ENCODE results near the gene WDFY4.

The WDFY4 gene

DNA sequence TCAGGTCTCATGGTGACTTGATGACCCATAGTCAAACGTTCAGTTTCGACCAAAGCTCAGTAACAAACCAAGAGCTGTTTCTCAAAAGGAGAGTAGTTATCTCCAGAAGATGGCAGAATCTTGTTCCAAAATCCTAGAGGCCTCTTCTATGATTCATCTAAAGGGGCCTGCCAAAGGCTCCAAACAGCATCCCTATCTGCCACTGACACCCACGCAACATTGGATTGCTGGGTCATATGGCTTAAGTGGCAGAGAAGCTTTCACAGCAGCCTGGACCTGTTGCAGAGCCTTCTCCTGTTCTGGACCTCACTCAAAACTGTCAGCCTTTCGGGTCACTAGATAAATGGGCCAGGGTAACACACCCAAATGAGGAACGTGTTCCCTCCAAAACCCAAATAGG lies 309.0 kb downstream of the WDFY4 start:
- DNase-seq (ENCODE audit: low read depth) = no peak

DNA sequence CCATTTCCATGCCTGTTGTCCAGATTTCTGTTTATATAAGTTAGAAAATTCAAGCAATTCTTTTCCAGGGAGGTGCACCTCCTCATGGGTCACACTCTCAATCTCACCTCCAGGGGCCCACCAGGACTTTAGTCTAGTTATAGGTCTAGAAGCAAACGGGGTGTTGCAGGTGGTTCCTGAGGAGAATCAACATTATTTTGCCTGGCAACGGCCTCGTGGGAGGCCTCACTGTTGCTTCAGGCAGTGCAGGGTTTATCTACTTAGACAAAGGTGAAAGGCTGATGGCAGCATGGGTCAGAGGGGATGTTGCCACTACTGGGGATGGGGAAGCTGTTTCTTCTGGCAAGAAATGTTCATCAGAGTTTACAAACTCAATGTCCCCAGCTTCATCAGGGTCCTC lies 311.7 kb downstream of the WDFY4 start:
- DNase-seq (ENCODE audit: low read depth) = no peak

- DNase-seq (ENCODE audit: low read depth) = no peak
Observed at GRCh38 chr10:48999346-48999745, 314.7 kb downstream of the WDFY4 start.

DNA sequence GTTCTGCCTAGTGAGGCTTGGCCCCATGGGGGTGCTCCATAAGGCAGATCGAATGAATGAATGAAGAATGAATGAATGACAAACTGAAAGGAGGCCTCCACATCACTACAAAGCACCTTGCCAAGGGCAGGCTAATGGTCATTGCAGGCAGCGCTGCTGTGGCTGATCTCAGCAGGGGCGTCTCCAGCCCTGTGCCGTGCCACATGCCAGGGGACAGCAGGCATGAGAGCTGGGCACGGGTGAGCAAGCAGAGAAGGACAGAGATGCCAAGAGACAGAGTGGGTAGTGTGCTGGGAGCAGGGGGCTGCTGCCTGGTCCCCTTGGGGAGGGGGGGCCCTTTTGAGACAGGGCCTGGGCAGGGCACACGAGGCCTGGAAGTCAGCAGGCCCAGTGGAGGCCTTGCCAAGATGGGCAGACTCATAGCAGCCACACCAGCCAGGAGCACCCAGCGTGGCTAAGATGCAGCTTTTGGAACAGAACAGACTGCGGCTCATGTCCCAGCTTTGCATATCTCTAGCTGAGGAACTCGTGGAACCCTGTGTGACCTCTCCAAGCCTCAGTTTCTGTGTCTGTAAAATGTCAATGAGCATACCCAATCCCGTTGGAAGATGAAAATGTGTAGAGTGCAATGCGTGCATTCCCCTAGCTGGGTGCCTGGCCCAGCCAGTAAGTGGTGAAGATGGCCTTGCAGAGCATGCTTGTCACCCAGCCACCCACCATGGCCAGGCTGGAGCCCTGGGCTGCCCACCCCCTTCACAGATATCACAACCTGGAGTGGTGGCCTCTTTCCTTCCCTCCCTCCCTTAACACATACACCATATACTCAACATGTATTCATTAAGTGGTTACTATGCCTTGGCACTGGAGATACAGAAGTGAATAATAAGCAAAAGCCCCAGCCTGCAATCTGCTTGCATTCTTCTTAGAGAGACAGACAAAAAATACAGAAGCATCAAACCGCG lies 316.0 kb downstream of the WDFY4 start:
- DNase-seq (ENCODE audit: low read depth) = no peak

- DNase-seq (ENCODE audit: low read depth) = no peak
Observed at GRCh38 chr10:49001402-49001801, 316.7 kb downstream of the WDFY4 start.

DNA sequence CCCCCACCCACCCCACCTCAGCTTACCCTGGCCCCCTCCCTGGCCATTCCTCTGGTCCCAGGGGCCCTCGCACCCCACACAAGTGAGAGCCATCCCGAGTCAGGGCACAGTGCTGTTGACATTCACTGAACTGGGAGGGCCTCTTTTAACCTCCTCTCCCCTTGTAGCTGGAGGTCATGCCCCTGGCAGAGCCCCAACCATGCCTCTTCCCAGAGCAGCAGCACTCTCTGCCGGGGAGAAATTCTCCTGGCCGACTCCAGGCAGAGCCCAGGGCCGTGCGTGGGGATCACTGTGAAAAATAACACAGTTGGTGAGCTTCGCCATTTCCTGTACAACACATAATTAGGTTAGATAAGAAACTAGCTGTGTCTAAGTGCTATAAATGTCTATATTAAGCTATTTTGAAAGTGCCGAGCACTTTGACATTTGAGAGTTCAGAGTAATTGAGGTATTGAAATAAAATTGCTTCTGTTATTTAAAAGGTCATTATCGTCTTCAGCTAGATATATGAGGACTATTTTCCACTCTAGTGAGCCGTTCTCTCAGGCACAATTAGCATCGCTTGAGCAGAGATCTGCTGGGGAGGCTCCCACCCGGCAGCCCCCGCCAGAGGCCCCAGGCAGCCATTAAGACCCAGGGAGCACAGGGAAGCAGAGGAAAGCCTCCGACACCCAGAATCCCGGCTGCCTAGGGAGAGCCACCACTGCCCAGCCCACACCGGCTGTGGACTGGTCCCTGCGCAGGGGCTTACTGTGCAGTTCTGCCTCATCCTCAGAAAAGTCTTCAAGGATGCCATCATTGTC lies 317.4 kb downstream of the WDFY4 start:
- DNase-seq (ENCODE audit: low read depth) = no peak

GRCh38 chr10:49005270-49005669 lies 320.6 kb downstream of the WDFY4 start:
- DNase-seq (ENCODE audit: low read depth) = no peak

DNA sequence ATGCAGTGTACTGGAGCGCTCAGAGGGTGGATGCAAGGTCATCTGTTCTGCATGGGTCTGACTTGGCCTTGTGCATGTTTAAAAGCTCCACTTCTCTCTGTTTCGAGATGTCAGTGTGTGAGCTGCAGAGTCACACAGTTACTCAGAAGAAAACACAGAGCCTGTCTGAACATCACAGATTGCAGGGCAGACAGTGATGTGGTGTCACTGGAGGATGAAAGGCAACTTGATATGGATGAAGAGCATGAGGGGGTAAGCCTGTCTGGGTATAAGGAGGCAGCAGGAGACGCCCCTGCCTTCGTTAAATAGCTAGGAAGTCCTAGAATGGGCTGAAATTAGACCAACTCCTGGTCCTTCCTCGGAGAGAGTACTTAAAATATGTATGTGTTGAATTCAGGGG lies 322.5 kb downstream of the WDFY4 start:
- DNase-seq (ENCODE audit: low read depth) = no peak

- DNase-seq (ENCODE audit: low read depth) = no peak
Observed at GRCh38 chr10:49008091-49008490, 323.4 kb downstream of the WDFY4 start.

DNA sequence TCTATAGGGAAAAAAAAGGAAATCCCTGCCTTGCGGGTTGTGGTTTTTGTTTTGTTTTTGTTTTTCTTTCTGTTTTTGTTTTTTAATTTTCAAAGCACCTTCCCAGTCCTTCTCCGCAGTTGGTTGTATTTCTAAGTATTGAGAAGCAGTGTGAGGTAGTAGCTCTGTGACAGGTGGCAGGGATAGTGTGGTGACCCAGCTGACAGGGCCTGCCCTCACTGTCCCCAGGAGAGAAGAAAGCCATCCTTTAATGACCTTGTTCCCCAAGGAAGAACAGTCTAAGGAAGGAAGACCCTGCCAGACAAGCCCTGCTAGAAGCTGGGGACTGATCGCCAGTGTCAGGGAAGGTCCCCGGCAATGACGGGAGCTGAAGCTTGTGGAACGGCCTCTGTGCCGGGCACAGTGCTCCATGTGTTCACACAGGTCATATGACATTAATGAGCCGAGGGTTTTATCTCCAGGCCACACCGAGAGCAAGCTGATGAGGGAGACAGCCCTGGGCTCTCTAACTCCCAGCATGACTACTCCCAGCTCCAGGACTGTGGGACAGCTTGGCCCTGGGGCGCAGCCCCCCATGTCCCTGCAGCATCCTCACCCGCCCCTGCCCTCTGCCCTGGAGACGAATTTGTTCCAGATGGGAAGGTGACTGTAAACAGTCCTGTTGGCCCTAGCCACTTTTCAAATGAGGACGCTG lies 324.0 kb downstream of the WDFY4 start:
- DNase-seq (ENCODE audit: low read depth) = no peak

- no peak for DNase-seq (ENCODE audit: low read depth)
Observed at GRCh38 chr10:49009199-49009979, 324.7 kb downstream of the WDFY4 start.

- DNase-seq (ENCODE audit: low read depth) = no peak
Observed at GRCh38 chr10:49010295-49010694, 325.6 kb downstream of the WDFY4 start.

DNA sequence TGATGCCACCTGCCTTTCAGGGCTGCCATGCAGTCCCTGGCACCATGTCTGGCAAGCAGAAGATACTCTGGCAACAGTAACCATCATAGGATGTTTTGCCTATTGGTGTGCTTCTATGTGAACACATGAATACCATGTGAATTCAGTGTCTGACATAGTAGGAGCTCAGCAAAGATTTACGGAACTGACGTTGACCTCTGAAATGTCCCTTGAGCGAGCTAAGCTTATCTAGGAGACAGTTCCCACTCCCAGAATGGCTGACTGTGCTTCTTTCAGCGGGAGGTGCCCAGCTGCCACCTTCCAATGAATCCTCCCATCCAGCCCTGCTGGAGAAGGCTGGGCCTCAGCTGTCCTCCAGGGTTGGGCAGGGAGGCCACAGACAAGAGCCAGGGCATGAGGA lies 326.2 kb downstream of the WDFY4 start:
- DNase-seq (ENCODE audit: low read depth) = no peak

DNA sequence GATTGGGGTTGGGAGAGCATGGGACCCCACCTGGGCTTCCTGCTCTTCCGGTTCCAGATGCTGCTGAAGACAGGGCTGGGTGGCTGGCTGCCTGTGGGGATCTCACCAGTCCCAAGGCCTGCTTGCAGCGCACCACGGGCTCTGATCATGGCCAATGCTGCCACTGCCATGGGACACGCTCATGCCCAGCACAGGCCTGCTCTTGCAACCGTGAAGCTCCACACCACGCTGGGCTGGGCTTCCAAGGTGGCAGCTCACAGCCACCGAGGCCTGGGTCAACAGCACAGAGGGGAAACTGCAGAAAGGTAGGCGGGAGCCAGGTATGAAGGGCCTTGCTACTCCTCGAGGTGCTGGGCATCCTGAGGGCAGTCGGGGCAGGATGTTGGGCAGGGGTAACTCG lies 327.1 kb downstream of the WDFY4 start:
- no peak for DNase-seq (ENCODE audit: low read depth)

- no peak for DNase-seq (ENCODE audit: low read depth)
Observed at GRCh38 chr10:49012603-49013002, 327.9 kb downstream of the WDFY4 start.

GRCh38 chr10:49015700-49016099 lies 331.0 kb downstream of the WDFY4 start:
- DNase-seq (ENCODE audit: low read depth) = no peak

- no peak for DNase-seq (ENCODE audit: low read depth)
Observed at GRCh38 chr10:49021685-49022084, 337.0 kb downstream of the WDFY4 start.

- no peak for DNase-seq (ENCODE audit: low read depth)
Observed at GRCh38 chr10:49023071-49023470, 338.4 kb downstream of the WDFY4 start.

GRCh38 chr10:49023752-49024151 lies 339.1 kb downstream of the WDFY4 start:
- DNase-seq (ENCODE audit: low read depth) = no peak

- DNase-seq (ENCODE audit: low read depth) = no peak
Observed at GRCh38 chr10:49024484-49024883, 339.8 kb downstream of the WDFY4 start.

GRCh38 chr10:49025347-49025983 lies 340.8 kb downstream of the WDFY4 start:
- DNase-seq (ENCODE audit: low read depth) = no peak

All from T-helper 22 cell (primary cell).